NB4 (cell line): ENCODE measurements around the gene KRT5.

Experiments
- DNase-seq: peaks from one replicate; pipeline ENCODE4 v3.0.0; 2010; ENCODE audit warnings: low read depth
- H3K4me3 ChIP-seq: one replicate; pipeline ENCODE4 v1.5.1; 2011; ENCODE audit warnings: mild to moderate bottlenecking, low read depth, low read length, moderate library complexity
- CTCF ChIP-seq: IDR thresholded peaks from one replicate; pipeline ENCODE4 v1.5.1; 2012; ENCODE audit warnings: low read depth, low read length
- MAX ChIP-seq: IDR thresholded peaks from 2 replicates; pipeline ENCODE4 v1.6.1; 2011; ENCODE audit warnings: low read depth, low read length
- MYC ChIP-seq: IDR thresholded peaks from 2 replicates; pipeline ENCODE4 v1.6.1; 2011; ENCODE audit warnings: low read depth, low read length
- POLR2A ChIP-seq: IDR thresholded peaks from 2 replicates; pipeline ENCODE4 v1.6.1; 2011; ENCODE audit warnings: mild to moderate bottlenecking; ENCODE audit not compliant: insufficient read length; ENCODE audit errors: extremely low read depth

KRT5 gene

DNA sequence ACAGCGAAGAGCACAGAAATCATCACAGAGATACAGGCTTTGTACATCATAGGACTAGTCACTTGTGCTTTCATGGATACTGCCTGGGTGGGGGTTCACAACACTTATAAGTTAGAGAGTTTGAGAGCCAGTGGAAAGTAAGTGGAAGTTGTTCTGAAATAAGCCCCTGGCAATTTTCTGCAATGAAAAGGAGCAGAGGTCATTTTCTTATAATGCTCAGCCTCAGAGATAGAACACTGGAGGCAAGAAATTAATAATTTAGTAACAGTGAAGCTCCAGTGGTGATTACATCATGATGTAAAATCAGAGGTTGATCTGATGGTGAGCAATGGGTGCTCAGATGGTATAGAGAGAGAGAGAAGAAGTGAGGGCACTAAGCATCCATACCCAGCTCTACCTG, 33.0 kb downstream of the KRT5 start:
- TF ChIP-seq MYC (no peak), POLR2A (no peak), MAX (no peak), CTCF (no peak)
- H3K4me3 ChIP-seq = no peak overlapping the region

DNA sequence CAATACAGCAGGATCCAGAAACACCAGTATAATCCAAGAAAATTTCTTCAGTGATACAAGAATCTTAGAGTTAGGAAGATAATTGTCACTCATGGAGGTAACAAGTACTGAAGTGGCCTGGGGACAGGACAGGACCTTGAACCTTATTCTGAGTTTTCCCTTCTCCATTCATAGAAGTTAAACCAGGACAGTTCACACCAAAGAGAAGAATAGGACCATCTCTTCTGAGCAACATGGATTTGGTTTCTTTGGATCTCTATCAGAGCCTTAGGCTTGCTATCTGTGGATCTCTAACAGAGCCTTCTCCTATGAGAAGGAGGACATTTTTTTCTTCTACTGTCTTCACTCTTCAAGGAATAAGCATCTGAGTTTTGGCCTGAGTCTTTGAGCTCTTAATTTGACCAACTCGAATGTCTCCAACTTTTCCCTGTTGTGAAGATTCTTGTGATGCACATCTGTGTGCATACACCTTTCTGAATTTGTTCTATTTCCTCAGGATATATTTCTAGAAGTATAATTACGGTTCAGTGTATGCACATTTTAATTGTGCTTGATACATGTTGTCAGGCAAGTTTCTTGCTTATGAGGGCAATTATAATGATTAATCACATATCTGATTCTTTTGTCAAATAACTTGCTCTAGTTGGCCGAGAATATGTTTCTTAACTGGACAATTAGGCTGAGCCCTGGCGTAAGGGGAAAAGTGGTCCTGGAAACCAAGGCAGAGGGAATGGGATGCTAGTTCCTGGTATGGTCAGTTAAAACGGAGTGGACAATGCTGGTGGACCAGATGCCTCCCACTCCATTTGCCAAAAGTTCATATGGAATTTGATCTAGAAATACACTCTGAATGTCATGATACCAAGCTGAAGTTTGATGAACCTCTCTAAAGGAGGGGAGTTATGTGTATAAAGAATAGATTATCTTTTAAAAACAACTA, 33.8 kb downstream of the KRT5 start:
- no peak overlapping the region for H3K4me3 ChIP-seq
- TF ChIP-seq CTCF (no peak), MAX (no peak), MYC (no peak)
- DNase-seq = no peak

More for the DNA sequence above, 33.0 kb downstream of the KRT5 start:
- DNase-seq = no peak

GRCh38 chr12:52480073-52480472, 40.1 kb downstream of the KRT5 start:
- TF ChIP-seq CTCF (no peak), MYC (no peak), MAX (no peak), POLR2A (no peak)
- DNase-seq = no peak
- H3K4me3 ChIP-seq = no peak overlapping the region

- no peak for TF ChIP-seq MAX
- TF ChIP-seq POLR2A = no peak
- TF ChIP-seq CTCF = no peak
- no peak for TF ChIP-seq MYC
- no peak for DNase-seq
- H3K4me3 ChIP-seq = no peak overlapping the region
These were observed 42.5 kb downstream of the KRT5 start for GRCh38 chr12:52477651-52478050.

DNA sequence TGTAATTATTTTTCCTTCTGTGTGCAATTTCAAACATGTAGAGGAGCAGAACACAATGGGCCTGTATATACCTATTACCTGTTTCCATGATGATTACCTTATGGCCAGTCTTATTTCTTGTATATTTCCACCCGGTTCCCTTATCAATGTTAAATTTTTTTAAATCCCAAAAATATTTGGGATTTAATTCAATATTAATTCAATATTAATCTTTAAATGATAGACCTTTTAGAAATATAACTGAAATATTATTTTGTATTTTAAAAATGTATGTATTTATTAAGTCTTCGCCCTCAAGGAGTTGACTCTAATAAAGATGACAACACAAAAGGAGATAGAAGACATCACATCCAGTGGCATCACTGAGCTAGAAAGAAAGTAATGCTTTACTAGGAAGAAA, 46.0 kb downstream of the KRT5 start:
- DNase-seq = no peak
- no peak for TF ChIP-seq MYC
- no peak for TF ChIP-seq CTCF
- no peak for TF ChIP-seq MAX
- H3K4me3 ChIP-seq = no peak overlapping the region
